BLaER1 treated with 17β-estradiol and CSF1 and Interleukin-3, amounts not matched to agents 10 nM and 100 nM (cell line): ENCODE results near the gene TMEM141.
A peak's percentile ranks its signal among the peaks of the same experiment; 100 is the strongest.
"Not testable (repeated sequence)": the region's sequence is repeated elsewhere in the genome, so short reads cannot be mapped to it uniquely, and the experiment has no call there.

ENCODE experiments used
- H3K27ac ChIP-seq, 11 experiments: shearing (Covaris generic); formaldehyde crosslinking; 2 replicates each; pipeline ENCODE4 v1.8.1; 2022
- H3K27me3 ChIP-seq, 11 experiments: shearing (Covaris generic); formaldehyde crosslinking; 2 replicates each; pipeline ENCODE4 v1.8.1; 2022
- H3K36me3 ChIP-seq, 11 experiments: shearing (Covaris generic); formaldehyde crosslinking; 2 replicates each; pipeline ENCODE4 v1.8.1; 2022
- H3K4me1 ChIP-seq, 10 experiments: shearing (Covaris generic); formaldehyde crosslinking; 2 replicates each; pipeline ENCODE4 v1.8.1; 2022
- H3K4me2 ChIP-seq, 11 experiments: shearing (Covaris generic); formaldehyde crosslinking; 2 replicates each; pipeline ENCODE4 v1.8.1; 2022
- H3K4me3 ChIP-seq, 10 experiments: shearing (Covaris generic); formaldehyde crosslinking; 2 replicates each; pipeline ENCODE4 v1.8.1; 2022
- H3K9ac ChIP-seq, 11 experiments: shearing (Covaris generic); formaldehyde crosslinking; 2 replicates each; pipeline ENCODE4 v1.8.1; 2022
- H3K9me3 ChIP-seq, 11 experiments: shearing (Covaris generic); formaldehyde crosslinking; replicated peaks in 1 of 11; 2 replicates each; pipeline ENCODE4 v1.8.1; 2022
- H4K20me1 ChIP-seq, 11 experiments: shearing (Covaris generic); formaldehyde crosslinking; 2 replicates each; pipeline ENCODE4 v1.8.1; 2022
- Cebpa-rat ChIP-seq, 11 experiments: shearing (Covaris generic); IDR thresholded peaks; 2 replicates each; pipeline ENCODE4 v1.8.1; 2022

The TMEM141 gene

GRCh38 chr9:136751814-136752213 is 39.3 kb upstream of the TMEM141 start:
- no peak overlapping the region for H3K4me3 ChIP-seq
- H3K27me3 ChIP-seq = peaks cover 0 to 50% (median 9%) of the 10 kb centered on the region in 11 experiments; a peak in 11 of 22 replicates
- no peaks in the 10 kb centered on the region; a peak in 2 of 22 replicates for H3K36me3 ChIP-seq
- H3K4me2 ChIP-seq = no peak overlapping the region
- H4K20me1 ChIP-seq = peaks cover 0 to 16% (median 0%) of the 10 kb centered on the region in 11 experiments; a peak in 2 of 22 replicates
- peaks cover 41 to 69% (median 66%) of the 10 kb centered on the region in 10 experiments for H3K4me1 ChIP-seq
- H3K9ac ChIP-seq = no peak overlapping the region
- peak overlapping the region in 2 of 11 experiments; percentile 96 to 99; a peak in 1 of 22 replicates for H3K27ac ChIP-seq
- H3K9me3 ChIP-seq = peaks cover 33 to 41% (median 36%) of the 10 kb centered on the region in 11 experiments
- no peak for TF ChIP-seq Cebpa-rat (IDR thresholded peaks at IDR 0.05)

GRCh38 chr9:136753371-136754058 is 37.6 kb upstream of the TMEM141 start:
- Histone ChIP-seq H3K4me2 (peak overlapping the region in 9 of 11 experiments; percentile 21 to 85 (median 67); a peak in 17 of 22 replicates), H3K4me3 (no peak overlapping the region), H4K20me1 (peaks cover 0 to 15% (median 0%) of the 10 kb centered on the region in 11 experiments; a peak in 3 of 22 replicates), H3K4me1 (peaks cover 46 to 69% (median 66%) of the 10 kb centered on the region in 10 experiments), H3K9ac (peak overlapping the region in 1 of 11 experiments; percentile 31; a peak in 2 of 22 replicates), H3K27me3 (peaks cover 0 to 52% (median 9%) of the 10 kb centered on the region in 11 experiments; a peak in 11 of 22 replicates), H3K36me3 (no peaks in the 10 kb centered on the region; a peak in 2 of 22 replicates), H3K27ac (peak overlapping the region in 3 of 11 experiments; percentile 6 to 45 (median 7); a peak in 3 of 22 replicates), H3K9me3 (peaks cover 33 to 41% (median 36%) of the 10 kb centered on the region in 11 experiments)
- no peak for TF ChIP-seq Cebpa-rat (IDR thresholded peaks at IDR 0.05)

- H3K9me3 ChIP-seq = peaks cover 33 to 41% (median 36%) of the 10 kb centered on the region in 11 experiments
- H3K27me3 ChIP-seq = peaks cover 0 to 52% (median 9%) of the 10 kb centered on the region in 11 experiments; a peak in 11 of 22 replicates
- no peaks in the 10 kb centered on the region; a peak in 2 of 22 replicates for H3K36me3 ChIP-seq
- peaks cover 40 to 68% (median 66%) of the 10 kb centered on the region in 10 experiments for H3K4me1 ChIP-seq
- peaks cover 0 to 12% (median 0%) of the 10 kb centered on the region in 11 experiments; a peak in 3 of 22 replicates for H4K20me1 ChIP-seq
- H3K4me2 ChIP-seq = peak overlapping the region; percentile 38 to 85 (median 66); a peak in 21 of 22 replicates
- TF ChIP-seq Cebpa-rat (IDR thresholded peaks at IDR 0.05) = no peak
- peak overlapping the region in 3 of 11 experiments; percentile 15 to 45 (median 18); a peak in 2 of 22 replicates for H3K27ac ChIP-seq
- H3K4me3 ChIP-seq = no peak overlapping the region
- H3K9ac ChIP-seq = peak overlapping the region in 3 of 11 experiments; percentile 31 to 57 (median 41); a peak in 3 of 22 replicates
These were observed 37.0 kb upstream of the TMEM141 start for GRCh38 chr9:136754059-136754572.

- Histone ChIP-seq H3K9ac (peak overlapping the region in 6 of 11 experiments; percentile 24 to 61 (median 44); a peak in 11 of 22 replicates), H3K4me2 (peak overlapping the region; percentile 38 to 85 (median 66)), H3K27me3 (peaks cover 0 to 53% (median 9%) of the 10 kb centered on the region in 11 experiments; a peak in 11 of 22 replicates), H3K9me3 (peaks cover 33 to 41% (median 36%) of the 10 kb centered on the region in 11 experiments), H4K20me1 (peaks cover 0 to 12% (median 0%) of the 10 kb centered on the region in 11 experiments; a peak in 2 of 22 replicates), H3K4me3 (no peak overlapping the region), H3K36me3 (no peaks in the 10 kb centered on the region; a peak in 2 of 22 replicates), H3K4me1 (peaks cover 38 to 68% (median 67%) of the 10 kb centered on the region in 10 experiments), H3K27ac (peak overlapping the region in 4 of 11 experiments; percentile 15 to 46 (median 26); a peak in 8 of 22 replicates)
- TF ChIP-seq Cebpa-rat (IDR thresholded peaks at IDR 0.05) = no peak
These were observed 36.4 kb upstream of the TMEM141 start for GRCh38 chr9:136754626-136755301.

GRCh38 chr9:136755302-136756133 is 35.6 kb upstream of the TMEM141 start:
- not testable (repeated sequence) for H3K4me3 ChIP-seq
- H3K4me1 ChIP-seq = peaks cover 41 to 70% (median 67%) of the 10 kb centered on the region in 10 experiments

GRCh38 chr9:136756134-136756438 is 35.1 kb upstream of the TMEM141 start:
- H3K9ac ChIP-seq = no peak overlapping the region
- no peak overlapping the region for H3K4me3 ChIP-seq
- H4K20me1 ChIP-seq = peaks cover 0 to 12% (median 0%) of the 10 kb centered on the region in 11 experiments; a peak in 2 of 22 replicates
- no peak for TF ChIP-seq Cebpa-rat (IDR thresholded peaks at IDR 0.05)
- H3K9me3 ChIP-seq = peaks cover 31 to 39% (median 35%) of the 10 kb centered on the region in 11 experiments
- H3K4me2 ChIP-seq = 0 out of 22 replicates have a peak overlapping the region, but pooled peaks of 1 of the 11 experiments have one; percentile 96
- H3K27ac ChIP-seq = no peak overlapping the region
- H3K27me3 ChIP-seq = peaks cover 0 to 62% (median 9%) of the 10 kb centered on the region in 11 experiments; a peak in 11 of 22 replicates
- H3K36me3 ChIP-seq = no peaks in the 10 kb centered on the region; a peak in 2 of 22 replicates
- H3K4me1 ChIP-seq = peaks cover 45 to 75% (median 71%) of the 10 kb centered on the region in 10 experiments

More at GRCh38 chr9:136755302-136756133, 35.6 kb upstream of the TMEM141 start:
- H3K4me2 ChIP-seq = peak overlapping the region; percentile 38 to 85 (median 66)
- peak overlapping the region in 4 of 11 experiments; percentile 41 to 61 (median 52); a peak in 7 of 22 replicates for H3K9ac ChIP-seq
- peaks cover 33 to 41% (median 36%) of the 10 kb centered on the region in 11 experiments for H3K9me3 ChIP-seq
- H3K36me3 ChIP-seq = not testable (repeated sequence)
- H4K20me1 ChIP-seq = peaks cover 0 to 12% (median 0%) of the 10 kb centered on the region in 11 experiments; a peak in 2 of 22 replicates
- peaks cover 0 to 61% (median 9%) of the 10 kb centered on the region in 11 experiments; a peak in 11 of 22 replicates for H3K27me3 ChIP-seq
- H3K27ac ChIP-seq = peak overlapping the region in 2 of 11 experiments; percentile 15 to 33; a peak in 1 of 22 replicates

- H3K4me2 ChIP-seq = peak overlapping the region; percentile 71 to 98 (median 89)
- TF ChIP-seq Cebpa-rat (IDR thresholded peaks at IDR 0.05) = no peak
- peaks cover 0 to 62% (median 9%) of the 10 kb centered on the region in 11 experiments; a peak in 11 of 22 replicates for H3K27me3 ChIP-seq
These were observed 34.3 kb upstream of the TMEM141 start for GRCh38 chr9:136756836-136757235.

More at GRCh38 chr9:136756836-136757235, 34.3 kb upstream of the TMEM141 start:
- Histone ChIP-seq H3K27ac (peak overlapping the region in 6 of 11 experiments; percentile 41 to 81 (median 64); a peak in 12 of 22 replicates), H3K4me3 (peak overlapping the region in 5 of 10 experiments; percentile 1 to 51 (median 30); a peak in 3 of 20 replicates), H3K9ac (peak overlapping the region in 6 of 11 experiments; percentile 16 to 72 (median 57); a peak in 11 of 22 replicates), H4K20me1 (peaks cover 0 to 12% (median 0%) of the 10 kb centered on the region in 11 experiments; a peak in 2 of 22 replicates), H3K9me3 (peaks cover 24 to 31% (median 27%) of the 10 kb centered on the region in 11 experiments), H3K4me1 (peaks cover 50 to 83% (median 78%) of the 10 kb centered on the region in 10 experiments), H3K36me3 (no peaks in the 10 kb centered on the region; a peak in 2 of 22 replicates)
